Measurements from ENCODE around the gene QRFPR.
"Not testable (repeated sequence)": the region's sequence is repeated elsewhere in the genome, so short reads cannot be mapped to it uniquely, and the experiment has no call there.

QRFPR gene

DNA sequence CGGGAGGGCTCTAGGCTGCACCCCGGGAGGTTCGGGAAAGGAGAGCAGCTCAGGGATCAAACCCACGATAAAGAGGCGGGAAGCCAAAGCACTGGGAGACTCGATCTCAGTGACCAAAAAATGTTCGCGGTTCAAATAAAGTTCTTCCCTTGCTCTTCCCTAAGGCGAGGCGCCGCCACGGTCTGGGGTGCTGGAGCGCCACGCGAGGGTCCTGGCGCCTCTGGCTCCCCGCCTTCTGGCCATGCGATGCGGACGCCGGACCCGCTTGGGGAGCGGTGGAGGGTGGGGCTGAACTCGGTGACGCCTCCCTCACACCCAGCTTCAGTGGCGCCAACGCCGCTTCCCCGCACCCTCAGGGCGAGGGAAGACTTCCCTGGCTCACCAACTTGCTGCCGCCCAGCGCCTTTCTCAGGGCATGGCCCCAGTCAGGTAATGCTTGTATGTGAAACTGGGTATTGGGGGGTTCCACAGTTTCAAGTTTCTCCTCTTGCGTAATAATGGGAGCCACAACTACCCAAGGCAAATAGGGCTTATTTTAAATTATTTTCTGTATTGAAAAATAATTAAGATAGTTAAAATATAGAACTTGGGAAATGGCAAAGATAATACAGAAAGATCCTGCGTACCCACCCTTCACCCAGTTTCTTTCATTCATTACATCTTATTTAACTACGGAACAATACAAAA lies at the start of gene QRFPR:
QRFPR (minus strand) TSS at position 243 of the 687 bp plus-strand sequence. CDS start 371 bp downstream, outside the sequence.
- DNase-seq: peak; percentile 14 to 35

DNA sequence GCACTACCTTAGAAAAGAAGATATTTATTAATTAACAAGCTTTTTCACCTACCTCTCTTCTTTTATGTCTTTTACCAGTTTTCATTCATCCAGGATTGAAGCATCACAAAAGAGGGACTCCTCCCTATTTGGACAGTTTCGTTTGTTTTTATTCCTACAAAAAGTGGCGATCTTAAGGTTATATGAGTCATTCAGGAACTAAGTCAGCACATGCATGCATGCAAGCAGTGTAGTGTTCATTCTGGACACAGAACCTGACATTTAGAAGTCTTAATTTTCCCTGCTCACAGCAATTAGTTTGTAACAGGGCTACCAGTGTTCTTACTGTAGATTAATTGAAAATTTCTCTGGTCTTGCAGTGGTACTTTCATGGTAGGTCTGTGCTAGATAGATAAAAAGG lies 47.9 kb upstream of the QRFPR start:
- DNase-seq: no peak

- no peak for DNase-seq
Measured at GRCh38 chr4:121421594-121421993, 40.8 kb upstream of the QRFPR start.

DNA sequence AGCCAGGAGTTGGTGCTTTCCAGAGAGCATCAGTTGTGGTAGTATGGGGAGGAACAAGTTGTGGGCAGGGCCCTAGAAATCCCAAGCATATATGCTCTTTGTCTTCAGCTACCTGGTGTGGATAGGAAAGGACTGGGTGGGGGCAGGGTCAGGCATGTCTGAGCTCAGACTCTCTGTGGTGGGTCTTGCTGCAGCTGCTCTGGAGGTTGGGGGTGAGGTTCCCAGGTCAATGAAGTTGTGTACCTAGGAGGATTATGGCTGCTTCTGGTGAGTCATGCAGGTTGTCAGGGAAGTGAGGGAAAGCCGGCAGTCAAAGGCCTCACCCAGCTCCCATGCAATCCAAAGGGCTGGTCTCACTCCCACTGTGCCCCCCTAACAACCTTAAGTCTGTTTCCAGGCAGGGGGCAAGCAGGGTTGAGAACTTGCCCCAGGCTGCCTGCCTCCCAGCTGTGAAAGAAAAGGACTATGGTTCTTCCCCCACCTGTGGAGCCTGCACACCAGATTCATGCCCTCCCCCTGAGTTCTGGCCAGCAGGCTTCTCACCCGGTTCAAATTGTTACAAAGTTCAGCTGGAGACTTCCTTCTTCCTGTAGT lies 30.4 kb upstream of the QRFPR start:
- no peak for DNase-seq

DNA sequence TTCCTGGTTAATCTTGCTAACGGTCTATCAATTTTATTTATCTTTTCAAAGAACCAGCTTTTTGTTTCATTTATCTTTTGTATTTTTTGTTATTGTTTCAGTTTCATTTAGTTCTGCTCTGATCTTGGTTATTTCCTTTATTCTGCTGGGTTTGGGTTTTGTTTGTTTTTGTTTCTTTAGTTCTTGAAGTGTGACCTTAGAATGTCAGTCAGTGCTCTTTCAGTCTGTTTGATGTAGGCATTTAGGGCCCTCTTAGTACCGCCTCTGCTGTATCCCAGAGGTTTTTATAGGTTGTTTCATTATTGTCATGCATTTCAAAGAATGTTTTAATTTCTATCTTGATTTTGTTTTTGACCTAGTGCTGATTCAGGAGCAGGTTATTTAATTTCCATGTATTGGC lies 27.7 kb upstream of the QRFPR start:
- DNase-seq: not testable (repeated sequence)

- DNase-seq: no peak
Measured at GRCh38 chr4:121400632-121401031, 19.8 kb upstream of the QRFPR start.

DNA sequence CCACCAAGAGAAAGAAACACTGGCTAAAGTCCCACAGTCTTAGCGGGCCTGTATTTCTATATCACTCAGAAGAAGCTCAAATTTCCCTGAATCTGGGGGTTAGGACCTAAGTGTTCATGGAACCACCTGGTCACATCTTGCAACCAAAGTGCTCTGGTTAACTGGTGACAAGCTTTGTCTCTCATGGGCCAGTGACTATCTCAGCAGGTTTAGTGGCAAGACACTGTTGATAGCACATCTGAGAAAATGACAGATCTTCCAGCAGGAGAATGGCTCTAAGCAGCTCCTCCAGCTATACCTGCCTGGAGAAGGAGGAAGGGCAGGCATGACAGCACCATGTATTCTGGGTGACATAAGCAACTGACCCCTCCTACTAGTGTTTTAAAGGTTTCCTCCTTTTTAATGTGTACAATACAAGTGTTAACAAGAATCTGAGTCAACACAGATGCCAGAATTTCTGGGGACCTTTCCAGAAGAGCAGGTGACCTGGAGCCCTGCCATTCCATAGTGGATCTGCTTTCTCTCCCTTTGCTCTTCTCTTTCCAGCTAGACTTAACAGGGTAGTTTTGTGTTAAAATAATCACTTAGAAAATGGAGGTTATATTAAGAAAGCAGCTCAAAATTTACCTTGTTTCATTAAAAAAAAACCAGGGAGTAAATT lies 17.3 kb upstream of the QRFPR start:
- DNase-seq: no peak

GRCh38 chr4:121397434-121397833 lies 16.6 kb upstream of the QRFPR start:
- DNase-seq: no peak

DNA sequence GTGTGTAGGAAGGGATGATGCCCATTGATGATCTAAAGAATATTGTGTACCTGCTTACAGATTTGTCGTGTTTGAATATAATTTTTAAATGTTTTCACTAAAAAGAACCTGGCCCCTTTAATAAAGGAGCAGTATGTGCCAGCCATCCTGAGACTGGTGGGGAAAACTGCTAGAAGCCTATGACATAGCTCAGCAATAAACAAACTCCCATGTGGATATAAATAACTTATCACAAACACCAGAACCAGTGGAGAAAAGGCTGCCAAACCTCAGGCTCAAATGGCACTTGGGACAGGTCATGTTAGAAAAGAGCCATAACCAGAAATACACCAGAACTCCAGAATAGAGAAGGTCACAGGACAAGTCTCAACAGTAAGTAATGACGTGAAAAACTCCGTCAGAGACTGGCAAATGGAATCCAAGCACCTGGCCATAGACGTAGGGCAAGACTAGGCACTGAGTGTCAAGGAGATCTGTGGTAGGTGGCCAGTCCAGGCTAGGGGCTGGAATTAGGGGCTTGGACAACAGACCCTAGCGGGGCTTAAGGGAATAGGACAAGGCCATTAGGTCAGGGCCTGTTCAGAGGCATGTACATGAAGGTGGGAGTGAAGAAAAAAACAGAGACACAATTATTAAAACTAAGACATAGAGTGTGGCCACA lies 11.7 kb upstream of the QRFPR start:
- no peak for DNase-seq

DNA sequence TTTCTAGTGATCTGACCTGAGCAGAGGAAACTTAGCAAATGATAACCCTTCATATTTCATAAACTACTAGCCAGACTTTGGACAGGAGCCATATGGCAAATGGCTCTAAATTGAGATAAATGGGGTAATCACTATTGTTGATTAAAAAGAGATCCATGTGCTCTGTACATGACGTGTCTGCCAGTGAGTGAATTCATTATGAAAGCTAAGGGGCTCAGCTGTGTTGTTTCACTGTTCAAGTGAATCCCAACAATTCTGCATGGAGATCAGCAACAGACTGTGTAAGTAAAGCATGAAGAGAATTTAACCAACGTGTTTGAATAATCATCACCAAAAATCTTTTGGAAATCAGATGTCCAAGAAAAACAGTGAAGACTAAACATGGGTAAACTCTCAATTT lies 9.5 kb upstream of the QRFPR start:
- DNase-seq: no peak

- no peak for DNase-seq
Measured at GRCh38 chr4:121379276-121379675, 1.5 kb downstream of the QRFPR start.

DNA sequence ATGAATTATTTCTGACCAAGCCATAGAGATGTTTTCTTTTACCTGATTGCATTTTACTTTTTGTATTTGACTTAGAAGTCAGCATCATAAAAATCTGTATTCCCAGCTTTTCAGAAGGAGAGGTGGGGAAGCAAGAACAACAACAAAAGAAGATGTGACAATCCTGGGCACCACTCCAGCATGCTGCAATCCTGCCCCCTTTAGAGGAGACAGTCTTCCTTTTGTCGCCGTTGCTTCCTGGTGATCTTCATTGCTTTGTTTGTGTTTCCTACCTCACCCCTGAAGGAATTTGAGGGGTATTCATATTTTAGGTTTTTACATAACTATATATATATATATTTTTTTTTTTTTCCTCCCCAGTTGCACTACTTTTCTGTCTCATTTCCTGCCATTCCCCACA lies 3.7 kb downstream of the QRFPR start:
- no peak for DNase-seq

GRCh38 chr4:121376556-121376955 lies 4.3 kb downstream of the QRFPR start:
- DNase-seq: no peak

- DNase-seq: no peak
Measured at GRCh38 chr4:121376097-121376496, 4.7 kb downstream of the QRFPR start.

DNA sequence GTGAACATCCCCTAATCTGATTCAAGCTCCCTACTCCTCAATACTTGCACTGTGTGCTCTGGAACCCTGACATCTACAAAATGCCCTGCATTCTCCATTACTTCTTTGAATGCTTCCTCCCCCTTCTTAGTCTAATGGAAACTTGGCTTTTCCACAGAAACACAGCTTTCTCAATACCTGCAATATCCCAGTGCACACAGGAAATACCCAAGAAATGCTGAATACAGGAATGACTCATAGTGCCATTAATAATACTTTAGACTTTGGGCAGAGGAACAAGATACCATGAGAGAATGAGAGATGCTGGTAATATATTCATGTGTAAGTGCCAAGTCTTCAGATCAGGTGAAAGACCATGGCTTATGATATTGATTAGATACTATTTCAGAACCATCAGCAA lies 5.6 kb downstream of the QRFPR start:
- DNase-seq: no peak

DNA sequence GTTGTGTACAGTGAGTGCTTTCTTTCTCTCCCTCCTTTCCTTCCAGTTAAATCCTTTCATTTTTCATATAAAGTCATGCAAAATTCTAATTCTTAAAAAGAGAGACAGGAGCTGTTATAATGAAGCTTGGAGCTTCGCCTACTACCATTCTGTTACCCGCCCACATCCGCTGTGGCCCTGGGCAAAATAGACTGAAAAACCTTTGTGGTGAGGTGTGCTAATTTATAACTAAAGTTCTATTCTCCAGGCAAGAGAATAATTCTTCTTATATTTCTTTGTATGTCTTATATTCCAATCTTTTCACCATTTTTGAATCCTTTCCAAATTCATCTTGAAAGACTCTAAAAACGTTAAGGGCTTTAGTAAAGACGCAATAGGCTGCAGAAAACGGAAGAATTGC lies 7.0 kb downstream of the QRFPR start:
- no peak for DNase-seq

DNA sequence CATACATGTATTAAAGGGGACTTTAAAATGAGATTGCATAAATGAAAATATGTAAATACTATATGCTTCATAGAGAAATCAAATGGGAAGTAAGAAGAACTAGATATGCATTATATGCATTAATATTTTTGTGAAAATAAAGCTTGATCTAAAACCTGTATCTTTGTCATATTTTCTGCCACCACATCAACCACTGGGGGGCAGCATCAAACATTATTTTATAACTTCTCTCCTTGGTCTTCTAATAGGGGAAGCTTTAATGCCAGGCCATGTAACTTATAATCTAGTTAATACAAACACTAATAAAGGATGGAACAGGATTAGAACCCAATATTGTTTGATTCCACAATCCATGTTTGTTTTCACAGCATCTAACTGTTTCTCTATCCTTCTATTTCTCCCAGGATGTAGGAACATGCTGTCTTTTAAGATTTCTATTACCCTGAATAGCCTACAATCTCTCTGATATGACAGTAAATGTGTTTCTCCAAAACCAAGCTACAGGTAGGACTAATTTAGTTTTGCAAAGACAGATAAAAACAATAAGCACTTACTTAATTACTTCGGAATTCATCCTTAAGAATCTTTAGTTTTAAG lies 10.0 kb downstream of the QRFPR start:
- peak in 1 of 2 experiments; percentile 14 for DNase-seq

- DNase-seq: no peak
Measured at GRCh38 chr4:121360495-121360894, 20.3 kb downstream of the QRFPR start.

GRCh38 chr4:121358473-121358872 lies 22.3 kb downstream of the QRFPR start:
- DNase-seq: no peak

DNA sequence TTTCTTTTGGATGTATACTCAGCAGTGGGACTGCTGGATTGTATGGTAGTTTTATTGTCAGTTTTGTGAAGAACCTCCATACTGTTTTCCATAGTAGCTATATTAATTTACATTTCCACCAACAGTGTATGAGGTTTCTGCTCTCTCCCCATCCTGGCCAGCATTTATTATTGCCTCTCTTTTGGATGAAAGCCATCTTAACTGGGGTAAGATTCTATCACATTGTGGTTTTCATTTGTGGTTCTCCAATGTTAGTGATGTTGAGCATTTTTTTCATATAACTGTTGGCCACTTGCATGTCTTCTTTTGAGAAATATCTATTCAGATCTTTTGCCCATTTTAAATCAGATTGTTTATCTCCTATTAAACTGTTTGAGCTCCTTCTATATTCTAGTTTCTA lies 27.6 kb downstream of the QRFPR start:
- no peak for DNase-seq

- no peak for DNase-seq
Measured at GRCh38 chr4:121344098-121344497, 36.7 kb downstream of the QRFPR start.

- DNase-seq: no peak
Measured at GRCh38 chr4:121340247-121340646, 40.6 kb downstream of the QRFPR start.

DNA sequence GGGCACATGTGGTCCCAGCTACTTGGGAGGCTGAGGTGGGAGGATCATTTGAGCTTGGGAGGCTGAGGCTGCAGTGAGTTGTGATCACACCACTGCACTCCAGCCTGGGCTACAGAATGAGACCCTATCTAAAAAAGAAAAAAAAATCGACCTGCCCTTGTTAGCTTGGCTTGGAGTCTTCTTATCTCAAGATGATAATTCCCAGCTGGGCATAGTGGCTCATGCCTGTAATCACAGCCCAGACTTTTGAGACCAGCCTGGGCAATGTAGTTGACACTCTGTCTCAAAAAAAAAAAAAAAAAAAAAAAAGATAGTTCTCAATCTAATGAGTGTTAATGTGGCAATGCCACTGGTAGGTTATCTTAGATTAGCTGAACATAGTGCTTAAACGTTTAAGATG lies 41.0 kb downstream of the QRFPR start:
- DNase-seq: no peak
